GDM1 (cell line): ENCODE measurements around the gene ME3.
A peak's percentile ranks its signal among the peaks of the same experiment; 100 is the strongest.
"Not testable (repeated sequence)": the region's sequence is repeated elsewhere in the genome, so short reads cannot be mapped to it uniquely, and the experiment has no call there.

Source experiments
- DNase-seq: peaks from one replicate; lab custom pipeline; 2025; lab: John Stamatoyannopoulos, UW

Gene ME3

DNA sequence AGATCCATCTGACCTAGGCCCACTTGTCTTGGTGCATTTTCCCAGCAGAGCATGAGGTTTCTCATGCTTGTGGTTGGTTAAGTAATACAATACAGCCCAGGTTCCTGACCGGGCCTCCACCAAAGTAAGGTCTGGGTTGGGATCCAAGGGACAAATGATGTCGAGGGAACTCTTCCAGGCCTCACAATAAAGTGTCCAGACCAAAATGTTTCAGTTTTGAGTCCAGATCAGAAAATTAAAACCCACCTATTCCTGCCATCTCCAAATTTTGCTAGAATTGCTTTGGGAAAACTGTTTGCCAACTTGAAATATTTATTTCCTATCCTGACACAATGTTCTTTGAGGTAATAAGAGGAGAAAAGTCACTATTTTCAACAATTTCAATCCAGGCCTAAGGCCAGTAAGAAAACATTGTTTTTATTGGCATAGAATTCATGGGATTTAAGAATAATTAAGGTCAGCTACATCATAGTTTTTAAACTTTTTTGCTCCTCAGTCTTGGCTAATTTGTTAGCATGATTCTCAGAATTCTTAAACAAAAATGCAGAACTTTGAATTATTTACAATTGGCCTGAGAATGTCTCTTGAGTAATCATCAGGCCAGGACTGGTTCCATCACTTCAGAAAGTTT is 51.4 kb downstream of the ME3 start:
- DNase-seq: no peak

DNA sequence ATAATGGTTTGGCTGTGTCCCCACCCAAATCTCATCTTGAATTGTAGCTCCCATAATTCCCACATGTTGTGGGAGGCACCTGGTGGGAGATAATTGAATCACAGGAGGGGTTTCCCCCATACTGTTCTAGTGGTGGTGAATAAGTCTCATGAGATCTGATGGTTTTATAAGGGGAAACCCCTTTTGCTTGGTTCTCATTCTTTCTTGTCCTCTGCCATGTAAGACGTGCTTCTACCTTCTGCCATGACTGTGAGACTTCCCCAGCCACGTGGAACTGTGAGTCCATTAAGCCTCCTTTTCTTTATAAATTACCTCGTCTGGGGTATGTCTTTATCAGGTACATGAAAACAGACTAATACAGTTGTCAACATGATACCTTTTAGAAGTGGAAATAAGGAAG is 53.0 kb downstream of the ME3 start:
- DNase-seq: not testable (repeated sequence)

DNA sequence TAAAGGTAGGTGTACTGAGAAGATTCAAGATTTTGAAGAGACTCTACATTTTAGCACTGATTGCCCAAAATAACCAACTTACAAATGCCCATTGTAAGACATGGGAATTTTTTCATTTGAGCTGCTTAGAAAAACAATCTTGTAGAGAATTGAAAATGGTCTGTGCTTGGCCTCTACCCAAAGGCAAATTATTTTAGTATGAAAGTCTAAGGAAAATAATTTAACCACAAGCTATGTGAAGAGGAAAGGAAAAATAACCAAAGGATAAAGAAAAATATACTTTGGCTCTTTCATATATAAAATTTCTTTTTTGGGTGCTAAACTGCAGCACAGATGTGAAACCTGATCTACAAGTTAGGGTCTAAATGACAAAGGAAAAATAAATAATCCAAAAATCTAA is 54.9 kb downstream of the ME3 start:
- DNase-seq: no peak

DNA sequence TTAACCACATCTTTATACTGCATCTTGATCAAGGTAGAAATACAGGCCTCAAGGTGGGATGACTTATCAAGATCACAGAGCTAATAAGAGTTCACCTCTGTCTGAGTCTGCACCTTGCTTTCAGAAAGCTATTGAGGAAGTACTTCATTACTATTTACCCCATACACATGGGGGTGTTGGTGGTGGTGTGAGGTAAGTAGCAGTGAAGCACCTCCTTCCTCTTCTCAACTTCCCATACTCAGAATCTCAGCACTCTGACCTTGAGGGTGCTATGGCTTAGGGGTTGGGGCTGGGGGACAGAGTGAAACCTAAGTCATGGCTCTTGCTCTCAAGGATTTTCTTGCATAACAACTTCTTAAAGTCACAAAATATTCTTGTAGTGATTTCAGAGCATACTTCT is 56.9 kb downstream of the ME3 start:
- no peak for DNase-seq

DNA sequence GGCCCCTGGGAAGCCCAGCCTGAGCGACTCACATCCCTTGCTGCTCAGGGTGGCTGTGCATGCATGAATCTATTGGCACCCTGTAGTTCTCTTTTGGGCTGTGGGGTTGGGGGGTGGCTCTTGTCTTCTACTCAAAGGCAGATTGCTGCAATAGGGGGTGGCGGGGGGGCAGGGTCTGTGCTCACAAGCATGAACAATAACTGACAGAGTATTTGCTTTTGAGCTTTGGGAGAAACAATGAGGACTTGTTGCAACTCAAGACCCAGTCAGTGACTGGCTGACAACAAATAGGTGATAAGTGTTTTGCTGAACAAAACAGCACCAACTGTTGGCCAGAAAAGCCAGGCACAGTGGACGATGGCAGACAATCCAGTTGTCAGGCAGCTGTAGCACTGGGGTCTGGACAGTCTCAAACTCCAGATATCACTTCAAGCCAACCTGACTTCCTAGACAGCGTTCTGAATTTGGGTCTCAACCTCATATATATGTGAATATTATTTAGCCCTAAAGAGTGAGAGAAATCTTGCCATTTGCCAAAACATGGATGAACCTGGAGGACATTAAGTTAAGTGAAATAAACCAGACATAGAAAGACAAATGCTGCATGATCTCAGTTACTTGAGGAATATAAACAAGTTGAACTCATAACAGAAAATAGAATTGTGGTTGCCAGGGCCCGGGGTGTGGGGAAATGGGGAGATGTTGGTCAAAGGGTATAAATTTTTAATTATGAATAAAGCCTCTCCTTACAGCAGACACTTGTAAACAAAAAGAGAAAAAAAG is 61.7 kb downstream of the ME3 start:
- no peak for DNase-seq

- DNase-seq: peak; percentile 26
Measured at GRCh38 chr11:86608251-86608799, 64.1 kb downstream of the ME3 start.

DNA sequence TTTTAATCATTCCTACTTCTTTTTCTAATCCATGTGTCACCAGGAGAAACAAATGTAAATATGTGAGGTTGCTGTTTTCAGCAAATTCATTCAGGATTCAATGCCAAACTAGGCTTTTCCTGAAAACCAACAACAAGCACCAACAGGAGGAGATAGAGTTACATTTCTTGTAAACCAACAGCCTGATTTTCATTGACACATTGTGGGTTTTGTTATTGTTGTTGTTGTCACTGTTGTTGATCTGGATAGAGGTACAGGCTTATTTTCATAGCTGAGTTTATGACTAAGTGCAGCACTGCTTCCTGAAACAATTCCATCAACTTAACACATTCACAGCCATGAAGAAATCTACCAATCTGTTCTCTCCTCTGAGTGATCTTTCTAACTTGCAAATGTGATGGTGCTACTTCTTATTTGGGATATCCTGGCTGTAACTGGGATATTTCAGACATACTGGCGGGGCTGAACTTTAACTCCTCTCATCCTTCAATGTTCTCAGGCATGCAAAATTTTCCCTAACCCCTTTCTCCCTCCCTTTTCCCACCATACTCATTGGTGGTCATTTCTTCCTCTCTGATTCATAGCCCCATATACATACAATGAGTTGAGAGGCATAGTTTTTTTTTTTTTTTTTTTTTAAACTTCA is 65.5 kb downstream of the ME3 start:
- DNase-seq: no peak

DNA sequence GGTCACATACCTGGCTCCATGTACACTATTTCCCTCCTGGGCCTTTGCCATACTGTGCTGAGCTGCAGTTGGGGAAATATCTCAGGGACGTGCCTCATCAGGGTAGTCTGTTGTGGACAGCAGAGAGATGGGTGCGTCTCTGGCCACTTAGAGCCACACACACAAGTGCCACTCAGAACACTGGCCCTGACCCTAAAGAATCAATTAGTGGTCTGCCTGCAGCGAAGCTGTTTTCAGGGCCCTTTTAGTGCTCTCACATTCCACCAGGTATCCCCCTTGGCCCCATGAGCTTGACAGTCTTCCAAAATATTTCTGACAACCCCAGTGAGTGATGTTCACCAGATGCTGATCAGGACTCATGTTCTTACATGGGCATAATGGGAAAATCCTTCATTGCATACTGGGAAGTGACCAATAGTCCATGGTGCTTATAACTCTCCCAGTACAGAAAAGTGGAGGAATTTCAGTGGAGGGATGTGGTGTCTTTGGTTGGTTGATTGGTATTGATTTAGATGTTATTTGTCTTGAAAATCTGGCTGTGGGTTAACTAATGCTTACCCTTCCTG is 66.1 kb downstream of the ME3 start:
- DNase-seq: no peak

DNA sequence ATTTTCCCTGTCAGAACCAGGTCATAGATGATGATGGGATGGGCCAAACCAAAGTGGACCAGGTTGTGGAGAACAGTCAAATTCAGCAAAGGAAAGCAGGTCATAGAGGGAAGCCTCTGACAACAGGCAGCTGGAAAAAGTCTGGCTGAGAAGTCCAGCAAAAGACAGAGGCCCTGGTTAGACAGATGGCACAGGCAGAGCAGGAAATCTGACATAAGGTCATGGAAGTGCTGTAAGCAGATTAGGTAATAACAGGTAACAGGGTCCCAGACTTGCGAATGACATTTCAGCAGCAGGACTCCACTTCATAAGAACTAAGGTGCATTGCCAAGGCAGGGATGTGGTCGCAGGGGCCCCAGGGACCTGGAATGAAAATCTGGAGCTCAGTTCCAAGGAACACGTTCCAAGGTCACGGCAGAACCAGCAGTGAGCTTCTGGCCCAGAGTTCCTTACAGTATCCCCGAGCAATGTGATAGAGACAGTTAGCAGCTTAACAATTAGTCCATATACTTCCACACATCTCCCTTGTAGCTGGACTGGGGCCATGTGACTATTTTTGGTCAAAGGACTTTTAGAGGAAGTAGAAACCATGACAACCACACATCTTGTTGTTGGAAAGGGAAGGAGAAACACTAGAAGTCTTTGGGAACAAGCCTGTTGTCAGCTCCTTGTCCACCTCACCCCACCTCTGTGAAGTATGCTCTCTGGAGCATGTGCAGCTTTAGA is 75.4 kb downstream of the ME3 start:
- no peak for DNase-seq

GRCh38 chr11:86595955-86596354 is 76.5 kb downstream of the ME3 start:
- DNase-seq: no peak

DNA sequence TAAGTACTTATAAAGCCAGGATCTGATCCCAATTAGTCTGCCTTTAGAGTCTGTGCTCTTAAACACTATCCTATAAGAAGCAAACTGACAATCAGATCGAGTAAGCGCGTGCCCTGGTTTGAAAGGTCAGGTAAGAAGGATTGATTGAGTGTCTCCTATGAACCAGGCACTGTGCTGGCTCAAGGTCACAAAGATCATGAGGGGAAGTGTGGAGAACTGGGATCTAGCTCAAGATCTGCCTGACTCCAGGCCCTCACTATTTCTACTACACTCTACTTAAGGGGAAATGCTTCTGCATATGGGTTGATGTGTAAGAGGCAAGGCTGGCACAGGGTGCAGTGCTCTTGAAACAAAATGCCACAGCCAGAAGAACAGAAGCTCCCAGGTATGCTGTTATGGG is 77.0 kb downstream of the ME3 start:
- no peak for DNase-seq

- DNase-seq: no peak
Measured at GRCh38 chr11:86594746-86595145, 77.7 kb downstream of the ME3 start.

DNA sequence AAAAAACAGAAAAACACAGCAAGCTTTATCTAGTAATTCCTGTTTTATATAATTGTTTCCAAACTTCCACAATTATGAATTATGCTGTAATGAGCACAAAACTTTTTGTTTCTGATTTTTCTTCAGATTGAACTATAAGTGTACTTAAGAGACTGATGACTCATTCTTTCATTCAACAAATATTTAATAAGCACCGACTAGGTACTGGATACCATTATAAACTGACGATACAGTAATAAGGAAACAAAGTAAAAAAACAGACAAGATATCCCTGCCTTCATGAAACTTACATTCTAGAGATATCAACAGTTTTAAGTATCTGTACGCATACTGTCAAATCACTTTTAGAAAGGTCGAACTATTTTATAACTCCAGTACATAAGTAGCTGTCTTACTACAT is 78.6 kb downstream of the ME3 start:
- DNase-seq: no peak

DNA sequence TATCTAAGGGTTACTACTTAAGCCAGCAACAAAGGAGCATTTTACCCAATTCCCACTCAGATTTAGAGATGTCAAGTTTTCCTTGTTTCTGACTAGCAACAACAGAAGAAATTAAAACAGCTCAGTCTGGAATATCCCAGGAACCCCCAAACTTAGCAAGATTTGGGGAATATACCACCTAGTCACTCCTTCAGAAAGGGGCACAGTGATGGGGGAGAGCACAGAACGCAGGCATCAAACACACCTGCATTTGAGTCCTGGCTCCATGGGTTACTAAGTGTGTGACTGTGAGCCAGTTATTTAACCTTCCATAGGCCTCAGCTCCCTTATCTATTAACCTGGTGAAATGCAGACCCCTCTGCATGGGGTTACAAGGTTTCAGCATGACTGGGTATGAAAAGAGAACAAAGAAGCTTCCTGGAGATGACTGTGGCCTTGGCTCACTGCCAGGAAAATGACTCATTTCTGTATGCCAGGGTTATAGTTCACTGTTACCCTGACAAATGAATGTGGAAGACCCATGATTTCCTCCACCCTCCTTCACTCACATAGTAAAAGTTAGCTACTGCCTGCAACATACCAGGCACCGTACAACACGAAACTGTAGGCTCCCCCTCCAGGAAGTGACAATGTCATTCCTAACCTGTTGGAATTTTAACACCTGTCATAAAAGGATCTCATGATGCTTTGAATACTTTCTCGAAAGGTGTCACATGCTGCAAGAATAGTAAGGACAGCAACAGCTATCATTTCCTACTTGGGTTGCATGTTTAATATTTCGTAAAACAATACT is 79.6 kb downstream of the ME3 start:
- peak; percentile 67 for DNase-seq

DNA sequence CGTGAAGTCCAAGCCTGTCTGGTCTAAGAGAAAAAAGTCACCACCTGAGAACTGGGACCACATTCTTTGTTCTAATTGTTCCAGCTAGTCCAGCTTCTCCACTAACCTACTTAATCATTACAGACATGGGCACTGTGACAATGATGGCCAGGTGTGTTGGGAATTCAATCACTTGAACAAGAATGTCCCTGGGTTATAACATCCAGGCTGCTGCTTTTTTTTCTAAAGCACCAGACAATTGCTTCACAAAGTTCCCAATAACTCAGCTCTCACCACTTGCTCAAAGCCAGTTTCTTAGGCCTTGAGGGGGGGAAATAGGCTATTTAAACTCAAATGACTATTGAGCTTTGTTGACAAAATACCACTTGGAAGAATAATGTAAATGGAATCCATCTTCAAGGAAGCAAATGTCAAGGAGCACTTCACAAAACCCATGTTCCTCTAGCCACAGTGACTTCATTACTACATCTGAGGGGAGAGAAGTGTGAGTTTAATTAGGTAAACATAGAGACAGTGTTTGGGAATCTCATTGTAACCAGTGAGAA is 80.3 kb downstream of the ME3 start:
- DNase-seq: no peak

DNA sequence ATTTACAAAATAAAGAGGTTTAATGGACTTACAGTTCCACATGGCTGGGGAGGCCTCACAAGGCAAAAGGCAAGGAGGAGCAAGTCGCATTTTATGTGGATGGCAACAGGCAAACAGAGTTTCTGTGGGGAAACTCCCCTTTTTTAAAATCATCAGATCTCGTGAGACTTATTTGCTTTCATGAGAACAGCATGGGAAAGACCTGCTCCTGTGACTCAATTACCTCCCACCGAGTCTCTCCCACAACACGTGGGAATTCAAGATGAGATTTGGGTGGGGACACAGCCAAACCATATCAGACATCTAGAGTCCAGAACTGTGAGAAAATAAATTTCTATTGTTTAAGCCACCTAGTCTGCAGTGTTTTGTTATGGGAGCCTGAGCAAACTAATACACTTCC is 80.8 kb downstream of the ME3 start:
- DNase-seq: no peak

DNA sequence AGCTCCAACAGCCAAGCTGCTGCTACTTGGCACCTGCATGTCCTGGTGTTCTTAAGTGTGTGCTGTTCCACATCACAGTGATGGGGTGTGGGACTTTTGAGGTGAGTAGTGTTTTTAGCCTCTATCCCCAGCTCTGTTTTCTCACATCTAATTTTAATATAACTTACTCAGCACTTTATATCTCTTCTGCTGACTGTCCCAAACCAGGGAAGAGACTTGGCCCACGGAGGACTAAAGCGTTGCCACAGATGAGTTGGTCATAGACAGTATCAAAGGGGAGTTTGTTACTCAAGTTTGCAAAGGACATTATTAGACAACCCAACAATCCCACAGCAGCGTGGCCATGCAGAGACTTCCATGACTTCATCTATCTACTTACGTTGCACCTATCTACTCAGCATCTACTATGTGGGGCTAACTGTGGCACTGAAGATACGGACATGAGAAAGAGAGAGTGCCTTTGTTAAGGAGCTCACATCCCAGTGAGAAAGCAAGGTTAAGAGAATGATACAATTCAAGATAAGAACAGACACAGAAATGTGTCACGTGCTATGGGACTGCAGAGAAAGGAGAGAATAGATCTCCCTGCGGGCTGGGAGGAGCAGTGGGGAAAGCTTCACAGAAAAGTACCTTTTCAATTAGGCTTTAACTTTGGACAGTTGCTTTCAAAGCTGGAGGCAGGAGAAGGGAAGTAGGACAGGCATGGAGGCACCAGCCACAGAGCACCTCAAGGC is 82.4 kb downstream of the ME3 start:
- DNase-seq: no peak

GRCh38 chr11:86589204-86589603 is 83.2 kb downstream of the ME3 start:
- no peak for DNase-seq

GRCh38 chr11:86588566-86589090 is 83.8 kb downstream of the ME3 start:
- DNase-seq: no peak
